T-helper 2 cell (primary cell): ENCODE results near the gene RBM47.
A peak's percentile ranks its signal among the peaks of the same experiment; 100 is the strongest.
"Not testable (repeated sequence)": the region's sequence is repeated elsewhere in the genome, so short reads cannot be mapped to it uniquely, and the experiment has no call there.

Source experiments
- DNase-seq, 5 experiments: peaks; one replicate each; pipeline versions ENCODE4 v3.0.0 to v3.0.0-alpha.2; 2012 to 2022

The RBM47 gene

GRCh38 chr4:40562208-40562607, 67.5 kb downstream of the RBM47 start:
- no peak for DNase-seq

- DNase-seq = not testable (repeated sequence)
Measured at GRCh38 chr4:40561543-40562177, 68.0 kb downstream of the RBM47 start.

- DNase-seq = peak in 1 of 5 experiments; percentile 52
Measured at GRCh38 chr4:40559585-40560465, 69.8 kb downstream of the RBM47 start.

GRCh38 chr4:40557736-40558135, 71.9 kb downstream of the RBM47 start:
- no peak for DNase-seq

- DNase-seq = no peak
Measured at GRCh38 chr4:40555176-40555900, 74.3 kb downstream of the RBM47 start.

GRCh38 chr4:40554641-40555040, 75.0 kb downstream of the RBM47 start:
- not testable (repeated sequence) for DNase-seq

GRCh38 chr4:40553995-40554394, 75.7 kb downstream of the RBM47 start:
- DNase-seq = peak in 1 of 5 experiments; percentile 61

GRCh38 chr4:40552536-40552935, 77.1 kb downstream of the RBM47 start:
- no peak for DNase-seq

GRCh38 chr4:40551568-40552136, 78.0 kb downstream of the RBM47 start:
- DNase-seq = peak in 1 of 5 experiments; percentile 73

- DNase-seq = peak in 2 of 5 experiments; percentile 1 to 77
Measured at GRCh38 chr4:40550948-40551462, 78.7 kb downstream of the RBM47 start.

- DNase-seq = no peak
Measured at GRCh38 chr4:40550196-40550595, 79.5 kb downstream of the RBM47 start.

- no peak for DNase-seq
Measured at GRCh38 chr4:40548256-40548655, 81.4 kb downstream of the RBM47 start.

- no peak for DNase-seq
Measured at GRCh38 chr4:40547789-40548132, 81.9 kb downstream of the RBM47 start.

GRCh38 chr4:40546969-40547788, 82.5 kb downstream of the RBM47 start:
- no peak for DNase-seq

GRCh38 chr4:40546506-40546905, 83.2 kb downstream of the RBM47 start:
- DNase-seq = no peak

GRCh38 chr4:40545487-40545886, 84.2 kb downstream of the RBM47 start:
- DNase-seq = not testable (repeated sequence)

GRCh38 chr4:40544221-40544620, 85.4 kb downstream of the RBM47 start:
- DNase-seq = no peak

GRCh38 chr4:40540800-40541199, 88.9 kb downstream of the RBM47 start:
- no peak for DNase-seq

GRCh38 chr4:40536032-40536431, 93.6 kb downstream of the RBM47 start:
- no peak for DNase-seq

GRCh38 chr4:40531636-40532023, 98.0 kb downstream of the RBM47 start:
- no peak for DNase-seq

GRCh38 chr4:40530961-40531635, 98.6 kb downstream of the RBM47 start:
- no peak for DNase-seq
